ENCODE measurements around the gene TMEM125. TPM values are rescaled to one million over a fixed set of nuclear protein-coding genes. Genes with fewer than 3 reads are reported as not detected.

The TMEM125 gene
- total RNA-seq, 2 experiments from 2014 or later: 0.23 TPM; not detected in 1

GRCh38 chr1:43322506-43322905, 52.7 kb downstream of the TMEM125 start:
- Histone ChIP-seq H3K27ac (ENCODE audit: low read depth, low read length, poor library complexity, severe bottlenecking) (no peak overlapping the region), H2AFZ (ENCODE audit: low read length) (no peak overlapping the region), H4K20me1 (ENCODE audit: insufficient read depth, low read length) (no peaks in the 10 kb centered on the region), H3K36me3 (ENCODE audit: insufficient read depth, low read length) (no peaks in the 10 kb centered on the region), H3K9me3 (ENCODE audit: low read length) (peaks cover 15% of the 10 kb centered on the region), H3K4me2 (ENCODE audit: low read length) (no peak overlapping the region), H3K9me2 (ENCODE audit: insufficient read depth, low read length) (no peaks in the 10 kb centered on the region), H3K79me2 (ENCODE audit: insufficient read depth, low read depth, low read length) (no peaks in the 10 kb centered on the region), H3K4me3 (ENCODE audit: low read depth, low read length, poor library complexity, severe bottlenecking) (no peak overlapping the region), H3K4me1 (ENCODE audit: insufficient read depth, low read length, poor library complexity, severe bottlenecking) (peaks cover 4% of the 10 kb centered on the region)
- BruUV-seq (replicated peaks): no TSS peak
- intact Hi-C loops (cut with micrococcal nuclease; ENCODE audit: unreplicated experiment): no loop called here
- ChIA-PET CTCF (ENCODE audit: unreplicated experiment) (no interaction called here), POLR2A (no interaction called here)
- DNase-seq (ENCODE audit: low spot score): no peak
- TF ChIP-seq EZH2phosphoT487 (IDR thresholded peaks at IDR 0.05; ENCODE audit: borderline replicate concordance, low read depth, low read length) (no peak), CTCF (conservative IDR thresholded peaks at IDR 0.05; ENCODE audit: low read length) (no peak)

Other genes starting within 250 kb of the TMEM125 start
- gene EBNA1BP2, start 97.7 kb upstream of the TMEM125 start, total RNA-seq (2014; rRNA removed; shearing (Covaris generic)): 65.4 and 105 TPM in 2 replicates
- gene EBNA1BP2, start 97.7 kb upstream of the TMEM125 start, total RNA-seq (2022): 48.4 and 63.0 TPM in 2 replicates
- gene CFAP57, start 97.7 kb upstream of the TMEM125 start, total RNA-seq (2014; rRNA removed; shearing (Covaris generic)): 0.05 TPM in 1 of 2 replicates, not detected in the other
- gene CFAP57, start 97.7 kb upstream of the TMEM125 start, total RNA-seq (2022): 0.17 and 0.26 TPM in 2 replicates
- not detected in 2 replicates for gene C1orf210, start 15.6 kb downstream of the TMEM125 start, total RNA-seq (2014; rRNA removed; shearing (Covaris generic))
- gene C1orf210, start 15.6 kb downstream of the TMEM125 start, total RNA-seq (2022): not detected in 2 replicates
- 0.66 TPM in 1 of 2 replicates, not detected in the other for gene TIE1, start 31.0 kb downstream of the TMEM125 start, total RNA-seq (2014; rRNA removed; shearing (Covaris generic))
- gene TIE1, start 31.0 kb downstream of the TMEM125 start, total RNA-seq (2022): 0.15 TPM in 1 of 2 replicates, not detected in the other
- not detected in 2 replicates for gene MPL, start 67.8 kb downstream of the TMEM125 start, total RNA-seq (2014; rRNA removed; shearing (Covaris generic))
- not detected in 2 replicates for gene MPL, start 67.8 kb downstream of the TMEM125 start, total RNA-seq (2022)
- gene CDC20, start 89.0 kb downstream of the TMEM125 start, total RNA-seq (2014; rRNA removed; shearing (Covaris generic)): 153 and 174 TPM in 2 replicates
- gene CDC20, start 89.0 kb downstream of the TMEM125 start, total RNA-seq (2022): 209 and 223 TPM in 2 replicates
- 24.4 and 35.9 TPM in 2 replicates for gene ELOVL1, start 98.0 kb downstream of the TMEM125 start, total RNA-seq (2014; rRNA removed; shearing (Covaris generic))
- 38.2 and 43.9 TPM in 2 replicates for gene ELOVL1, start 98.0 kb downstream of the TMEM125 start, total RNA-seq (2022)
- 37.6 and 38.8 TPM in 2 replicates for gene MED8, start 119.8 kb downstream of the TMEM125 start, total RNA-seq (2014; rRNA removed; shearing (Covaris generic))
- 37.8 and 38.4 TPM in 2 replicates for gene MED8, start 119.8 kb downstream of the TMEM125 start, total RNA-seq (2022)
- gene SZT2, start 119.9 kb downstream of the TMEM125 start, total RNA-seq (2014; rRNA removed; shearing (Covaris generic)): 25.2 and 33.7 TPM in 2 replicates
- gene SZT2, start 119.9 kb downstream of the TMEM125 start, total RNA-seq (2022): 79.4 and 79.8 TPM in 2 replicates
- not detected in 2 replicates for gene HYI, start 183.9 kb downstream of the TMEM125 start, total RNA-seq (2014; rRNA removed; shearing (Covaris generic))
- not detected in 2 replicates for gene HYI, start 183.9 kb downstream of the TMEM125 start, total RNA-seq (2022)

Data from OCI-LY7 (cell line).